T47D (cell line): ENCODE results near the gene FEZ2.

Experiments used
- DNase-seq, 2 experiments: peaks; one replicate each; pipeline versions ENCODE4 v3.0.0 to v3.0.0-alpha.2; 2011 to 2012; ENCODE audit warnings: low read depth in 1 of 2, low spot score in 1 of 2
- JUND ChIP-seq: IDR thresholded peaks from 2 replicates; pipeline ENCODE4 v1.6.1; 2012; ENCODE audit warnings: low read depth
- in situ Hi-C: cut with HindIII; loops from 2 replicates; pipeline ENCODE4 v1.10.0; 2016; ENCODE audit warnings: low sequenced_read_pairs, low pct_unique_long_range_greater_than_20kb

FEZ2 gene, protein sequence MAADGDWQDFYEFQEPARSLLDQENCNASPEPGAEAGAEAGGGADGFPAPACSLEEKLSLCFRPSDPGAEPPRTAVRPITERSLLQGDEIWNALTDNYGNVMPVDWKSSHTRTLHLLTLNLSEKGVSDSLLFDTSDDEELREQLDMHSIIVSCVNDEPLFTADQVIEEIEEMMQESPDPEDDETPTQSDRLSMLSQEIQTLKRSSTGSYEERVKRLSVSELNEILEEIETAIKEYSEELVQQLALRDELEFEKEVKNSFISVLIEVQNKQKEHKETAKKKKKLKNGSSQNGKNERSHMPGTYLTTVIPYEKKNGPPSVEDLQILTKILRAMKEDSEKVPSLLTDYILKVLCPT

DNA sequence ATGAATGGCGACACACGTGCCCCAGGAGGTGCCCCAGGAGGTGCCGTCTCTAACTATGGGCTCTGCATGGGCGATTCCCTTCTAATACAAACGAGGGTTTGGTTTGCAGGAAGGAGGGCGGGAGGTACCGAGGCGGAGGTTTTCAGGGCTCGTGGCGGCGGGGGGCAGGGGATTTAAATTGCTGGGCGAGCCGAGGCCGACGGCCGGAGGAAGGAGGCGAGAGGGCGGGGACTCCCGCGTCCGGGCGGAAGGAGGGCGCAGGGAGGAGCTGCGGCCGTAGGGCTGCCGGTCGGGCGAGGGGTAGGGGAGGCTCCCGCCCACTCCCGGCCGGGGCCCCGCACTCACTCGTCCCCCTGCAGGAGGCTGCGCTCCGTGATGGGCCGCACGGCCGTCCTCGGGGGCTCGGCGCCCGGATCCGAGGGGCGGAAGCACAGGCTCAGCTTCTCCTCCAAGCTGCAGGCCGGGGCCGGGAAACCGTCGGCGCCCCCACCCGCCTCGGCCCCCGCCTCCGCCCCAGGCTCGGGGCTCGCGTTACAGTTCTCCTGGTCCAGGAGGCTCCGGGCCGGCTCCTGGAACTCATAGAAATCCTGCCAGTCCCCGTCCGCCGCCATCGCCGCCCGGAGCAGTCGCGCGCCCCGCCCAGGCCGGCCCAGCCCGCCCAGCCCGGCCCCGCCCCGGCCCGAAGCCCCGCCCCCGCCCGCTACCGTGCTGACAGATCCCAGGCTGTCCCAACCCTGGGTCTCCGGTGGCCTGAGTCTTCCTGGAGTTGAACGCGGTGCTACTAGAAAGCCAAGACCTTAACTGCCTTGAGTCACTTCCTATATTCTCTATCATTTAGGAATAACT, at the start of gene FEZ2:
TSS of gene FEZ2 (minus strand) at position 637 of the 846 bp plus-strand sequence. CDS start at position 611, 26 bp downstream.
- in situ Hi-C loops = no loop called here
- DNase-seq = peak; percentile 44 to 78
- no peak for TF ChIP-seq JUND

- no peak for TF ChIP-seq JUND
- no peak for DNase-seq
- in situ Hi-C loops = no loop called here
Measured at GRCh38 chr2:36634981-36635597, 37.1 kb upstream of the FEZ2 start.

DNA sequence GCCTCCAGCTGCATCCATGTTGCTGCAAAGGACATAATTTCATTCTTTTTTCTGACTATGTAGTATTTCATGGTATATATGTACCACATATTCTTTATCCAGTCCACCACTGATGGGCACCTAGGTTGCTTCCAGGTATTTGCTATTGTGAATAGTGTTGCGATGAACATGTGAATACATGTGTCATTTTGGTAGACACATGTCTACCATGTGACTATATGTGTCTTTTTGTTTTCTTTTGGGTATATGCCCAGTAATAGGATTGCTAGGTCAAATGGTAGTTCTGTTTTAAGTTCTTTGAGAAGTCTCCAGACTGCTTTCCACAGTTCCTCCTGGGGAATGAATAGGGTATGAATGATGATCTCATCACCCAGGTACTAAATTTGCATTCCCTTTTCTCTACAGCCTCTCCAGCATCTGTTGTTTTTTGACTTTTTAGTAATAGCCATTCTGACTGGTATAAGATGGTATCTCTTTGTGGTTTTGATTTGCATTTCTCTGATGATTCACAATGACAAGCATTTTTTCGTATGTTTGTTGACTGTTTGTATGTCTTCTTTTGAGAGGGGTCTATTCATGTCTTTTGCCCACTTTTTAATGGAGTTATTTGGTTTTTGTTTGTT, 35.6 kb upstream of the FEZ2 start:
- in situ Hi-C loops = no loop called here
- no peak for DNase-seq
- TF ChIP-seq JUND = no peak

DNA sequence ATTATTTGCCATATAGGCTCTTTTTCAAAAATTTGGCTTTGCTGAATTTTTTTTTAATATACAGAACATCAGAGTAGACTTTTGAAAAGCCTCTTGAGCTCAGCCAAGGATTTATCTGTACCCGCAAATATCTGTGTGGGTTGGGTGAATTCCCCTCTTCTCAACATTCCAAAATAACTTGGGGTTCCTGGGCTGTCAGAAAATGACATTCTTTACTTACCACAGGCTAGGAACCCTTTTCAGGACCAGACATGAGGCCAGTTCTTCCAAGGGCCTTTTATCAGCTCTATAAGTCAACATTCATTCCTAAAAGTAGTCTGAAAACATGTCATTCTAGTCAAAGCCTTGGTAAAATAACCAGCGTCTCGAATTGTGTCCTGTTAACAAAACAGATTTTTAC, 28.8 kb upstream of the FEZ2 start:
- no peak for DNase-seq
- in situ Hi-C loops = no loop called here
- TF ChIP-seq JUND = no peak

- in situ Hi-C loops = no loop called here
- TF ChIP-seq JUND = no peak
- DNase-seq = no peak
Measured at GRCh38 chr2:36626071-36626470, 28.1 kb upstream of the FEZ2 start.

- in situ Hi-C loops = no loop called here
- no peak for DNase-seq
- no peak for TF ChIP-seq JUND
Measured at GRCh38 chr2:36625304-36625703, 27.3 kb upstream of the FEZ2 start.

DNA sequence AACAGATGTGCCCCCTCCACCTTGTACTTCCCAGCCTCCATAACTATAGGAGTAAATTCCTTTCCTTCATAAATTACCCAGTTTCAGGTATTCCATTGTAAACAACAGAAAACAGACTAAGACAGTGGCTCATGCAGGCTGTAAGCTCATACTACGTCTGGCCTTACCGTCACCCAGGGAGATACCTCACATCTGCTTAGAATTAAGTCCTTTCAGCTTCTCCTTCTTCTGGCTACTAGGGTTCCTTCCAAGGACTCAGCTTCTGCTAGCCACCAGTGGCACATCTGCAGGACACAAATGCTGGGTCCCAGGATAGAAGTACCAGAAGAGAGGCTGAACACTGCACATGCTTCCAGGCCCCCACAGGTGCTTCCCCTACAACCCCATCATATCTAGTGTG, 22.4 kb upstream of the FEZ2 start:
- TF ChIP-seq JUND = no peak
- in situ Hi-C loops = no loop called here
- DNase-seq = no peak

DNA sequence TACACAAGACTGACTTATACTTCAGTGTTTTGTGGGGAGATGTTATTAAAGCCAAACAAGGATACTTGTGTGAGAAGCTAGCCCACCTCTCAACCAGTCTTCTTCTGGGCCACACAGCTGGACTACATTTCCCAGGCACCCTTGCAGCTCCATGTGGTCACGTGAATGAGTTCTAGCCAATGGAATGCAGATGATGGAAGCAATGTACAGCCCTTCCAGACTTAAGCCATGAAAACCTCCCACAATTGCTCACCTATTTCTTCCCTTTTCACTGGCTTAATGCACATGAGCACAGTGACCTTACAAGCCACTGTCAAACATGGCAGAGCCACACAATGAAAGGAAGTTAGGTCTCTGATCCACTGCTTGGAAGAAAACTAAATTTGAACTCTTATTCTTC, 20.4 kb upstream of the FEZ2 start:
- DNase-seq = peak; percentile 28 to 84
- TF ChIP-seq JUND = no peak
- in situ Hi-C loops = no loop called here

DNA sequence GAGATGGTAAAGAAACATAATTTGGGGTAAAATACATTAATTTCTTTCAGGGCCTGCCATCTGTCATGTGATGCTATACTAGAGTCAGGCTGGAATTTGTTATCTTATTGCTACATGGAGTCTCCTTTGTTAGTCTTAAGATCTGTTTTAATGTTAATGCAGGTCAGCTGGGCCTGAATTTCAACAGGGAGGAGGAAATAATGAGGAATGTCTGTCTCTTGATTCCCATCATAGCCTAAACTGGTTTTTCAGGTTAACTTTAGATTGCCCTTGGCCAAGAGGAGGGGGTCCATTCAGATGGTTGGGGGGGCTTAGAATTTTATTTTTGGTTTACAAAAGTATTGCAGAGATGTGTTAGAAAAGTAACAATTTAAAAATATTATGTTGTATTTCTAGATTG, 19.0 kb upstream of the FEZ2 start:
- no peak for TF ChIP-seq JUND
- in situ Hi-C loops = no loop called here
- peak in 1 of 2 experiments; percentile 19 for DNase-seq

GRCh38 chr2:36615222-36615621, 17.3 kb upstream of the FEZ2 start:
- in situ Hi-C loops = no loop called here
- DNase-seq = no peak
- TF ChIP-seq JUND = no peak

GRCh38 chr2:36613801-36614200, 15.8 kb upstream of the FEZ2 start:
- in situ Hi-C loops = no loop called here

GRCh38 chr2:36611316-36611990, 13.5 kb upstream of the FEZ2 start:
- no peak for TF ChIP-seq JUND
- in situ Hi-C loops = no loop called here
- no peak for DNase-seq

More at GRCh38 chr2:36613801-36614200, 15.8 kb upstream of the FEZ2 start:
- DNase-seq = no peak
- TF ChIP-seq JUND = no peak
